ENCODE results near the gene CHST14. TPM values are rescaled to one million over a fixed set of nuclear protein-coding genes. Genes with fewer than 3 reads are reported as not detected.
A peak's percentile ranks its signal among the peaks of the same experiment; 100 is the strongest.

Gene CHST14
- total RNA-seq, 1 donor from 2014 or later, result 14.1 TPM

DNA sequence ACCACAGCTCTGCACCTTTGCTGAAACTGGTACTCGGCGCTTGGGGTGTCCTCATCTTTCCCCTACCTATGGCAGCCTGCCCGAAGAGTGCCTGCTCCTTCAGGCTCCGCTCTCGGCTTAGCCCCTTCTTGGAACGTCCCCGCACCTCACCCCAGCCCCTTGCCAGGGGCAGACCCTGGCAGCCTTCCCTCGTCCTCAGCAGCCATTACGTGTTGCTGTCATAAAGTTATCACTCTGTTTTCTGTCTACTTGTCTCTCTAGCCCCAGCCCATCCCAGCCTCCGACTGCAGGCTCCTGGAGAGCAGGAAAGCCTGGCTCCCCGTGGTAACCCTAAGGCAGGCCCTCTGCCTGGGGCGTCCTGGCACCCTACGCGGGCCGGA is 35.1 kb upstream of the CHST14 start:
- intact Hi-C loops (cut with DNase I), result no loop called here
- ATAC-seq (no peak), DNase-seq (no peak)
- H3K36me3 ChIP-seq, result no peaks in the 10 kb centered on the region
- H3K4me1 ChIP-seq, result peaks cover 24% of the 10 kb centered on the region
- H3K4me3 ChIP-seq, result peak overlapping the region; percentile 33
- no peaks in the 10 kb centered on the region for H3K9me3 ChIP-seq
- H3K27me3 ChIP-seq, result peaks cover 30% of the 10 kb centered on the region
- TF ChIP-seq, protein P1, sequence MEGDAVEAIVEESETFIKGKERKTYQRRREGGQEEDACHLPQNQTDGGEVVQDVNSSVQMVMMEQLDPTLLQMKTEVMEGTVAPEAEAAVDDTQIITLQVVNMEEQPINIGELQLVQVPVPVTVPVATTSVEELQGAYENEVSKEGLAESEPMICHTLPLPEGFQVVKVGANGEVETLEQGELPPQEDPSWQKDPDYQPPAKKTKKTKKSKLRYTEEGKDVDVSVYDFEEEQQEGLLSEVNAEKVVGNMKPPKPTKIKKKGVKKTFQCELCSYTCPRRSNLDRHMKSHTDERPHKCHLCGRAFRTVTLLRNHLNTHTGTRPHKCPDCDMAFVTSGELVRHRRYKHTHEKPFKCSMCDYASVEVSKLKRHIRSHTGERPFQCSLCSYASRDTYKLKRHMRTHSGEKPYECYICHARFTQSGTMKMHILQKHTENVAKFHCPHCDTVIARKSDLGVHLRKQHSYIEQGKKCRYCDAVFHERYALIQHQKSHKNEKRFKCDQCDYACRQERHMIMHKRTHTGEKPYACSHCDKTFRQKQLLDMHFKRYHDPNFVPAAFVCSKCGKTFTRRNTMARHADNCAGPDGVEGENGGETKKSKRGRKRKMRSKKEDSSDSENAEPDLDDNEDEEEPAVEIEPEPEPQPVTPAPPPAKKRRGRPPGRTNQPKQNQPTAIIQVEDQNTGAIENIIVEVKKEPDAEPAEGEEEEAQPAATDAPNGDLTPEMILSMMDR (IDR thresholded peaks at IDR 0.05), result no peak
- no peak overlapping the region for H3K27ac ChIP-seq

DNA sequence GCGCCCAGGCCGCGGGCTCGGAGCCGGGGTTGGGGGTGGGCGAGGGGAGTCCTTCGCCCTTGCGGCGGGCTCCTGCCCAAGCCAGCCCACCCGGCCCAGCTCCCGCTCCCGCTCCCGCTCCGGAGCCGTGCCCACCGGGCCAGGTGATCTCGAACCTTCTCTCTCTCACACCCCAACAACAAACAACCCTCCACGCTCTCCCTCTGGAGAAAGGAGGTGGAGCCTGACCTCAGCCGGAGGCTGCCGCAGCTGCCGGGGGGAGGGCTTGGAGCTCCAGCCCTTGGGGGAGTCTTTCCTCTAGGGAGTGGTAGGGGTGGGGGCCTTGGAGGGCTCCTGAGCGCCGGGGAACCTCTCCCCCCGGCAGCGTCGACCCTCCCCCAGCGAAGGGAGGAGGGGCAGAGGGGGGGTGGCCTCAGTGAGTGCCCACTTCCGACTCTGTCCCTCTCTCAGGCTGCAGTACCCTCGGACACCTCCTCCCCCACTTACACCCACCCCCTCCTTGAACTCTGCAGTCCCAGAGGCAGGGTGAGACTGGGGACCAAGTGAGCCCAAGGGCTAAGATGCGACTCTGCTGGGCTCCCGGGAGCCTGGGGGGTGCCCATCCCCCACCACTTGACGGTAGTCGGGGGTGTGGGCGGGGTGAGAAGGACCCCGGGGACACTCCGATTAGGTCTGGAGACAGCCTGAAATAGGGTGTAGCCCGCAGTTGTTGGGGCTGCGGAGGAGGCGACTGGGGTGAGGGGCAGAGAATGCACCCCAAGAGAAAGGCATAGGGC is 34.5 kb upstream of the CHST14 start:
- H3K4me3 ChIP-seq, result peak overlapping the region; percentile 33

DNA sequence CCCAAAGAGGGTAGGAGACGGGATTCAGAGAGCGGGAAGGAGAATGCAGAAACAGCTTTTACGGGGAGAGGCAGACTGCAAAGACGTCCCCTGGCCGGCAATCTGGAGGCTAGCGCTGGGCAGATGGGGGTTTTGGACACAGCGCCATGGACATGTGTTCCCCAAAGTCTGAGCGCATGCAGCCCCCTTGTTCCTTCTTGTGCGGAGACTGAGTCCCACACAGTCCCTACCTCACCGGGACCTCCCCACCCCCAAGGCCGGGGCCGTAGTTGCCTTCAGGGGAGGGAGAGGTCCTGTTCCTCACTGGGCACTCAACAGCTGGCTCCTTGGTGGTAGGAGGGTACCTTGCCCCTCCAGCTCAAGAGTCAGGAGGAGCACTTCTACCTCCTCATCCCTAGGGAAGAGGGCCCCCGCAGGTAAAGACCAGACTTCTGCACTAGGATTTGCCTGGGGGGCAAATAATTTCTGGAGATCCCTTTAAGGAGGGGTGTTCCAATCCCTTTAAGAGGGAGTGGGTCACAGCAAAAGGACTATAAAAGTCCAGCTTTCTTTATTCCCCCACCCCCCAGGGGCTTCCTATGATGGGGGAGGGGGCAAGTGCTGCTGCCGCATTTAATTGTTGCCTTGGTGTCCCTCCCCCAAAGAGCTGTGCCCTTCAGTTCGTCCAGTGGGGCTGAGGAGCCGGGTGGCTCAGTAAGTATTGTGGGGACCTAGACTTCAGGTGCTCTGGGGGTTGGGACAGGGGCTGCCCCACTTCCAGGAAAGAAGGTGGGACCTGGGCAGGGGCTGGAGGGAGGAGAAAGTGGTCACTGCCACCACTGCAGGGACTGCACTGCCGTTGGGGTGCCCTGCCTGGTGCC is 33.7 kb upstream of the CHST14 start:
- intact Hi-C loops (cut with DNase I), result no loop called here
- Histone ChIP-seq H3K27ac (no peak overlapping the region), H3K9me3 (no peaks in the 10 kb centered on the region), H3K27me3 (peaks cover 30% of the 10 kb centered on the region), H3K4me1 (peaks cover 24% of the 10 kb centered on the region), H3K4me3 (peak overlapping the region; percentile 33), H3K36me3 (no peaks in the 10 kb centered on the region)
- no peak for ATAC-seq
- TF ChIP-seq, protein P1 (IDR thresholded peaks at IDR 0.05), result no peak
- DNase-seq, result no peak

More for the DNA sequence above, 34.5 kb upstream of the CHST14 start:
- ATAC-seq, result no peak
- intact Hi-C loops (cut with DNase I), result no loop called here
- peaks cover 24% of the 10 kb centered on the region for H3K4me1 ChIP-seq
- no peaks in the 10 kb centered on the region for H3K36me3 ChIP-seq
- no peak overlapping the region for H3K27ac ChIP-seq
- TF ChIP-seq, protein P1 (IDR thresholded peaks at IDR 0.05), result no peak
- DNase-seq, result no peak
- H3K27me3 ChIP-seq, result peaks cover 30% of the 10 kb centered on the region
- H3K9me3 ChIP-seq, result no peaks in the 10 kb centered on the region

DNA sequence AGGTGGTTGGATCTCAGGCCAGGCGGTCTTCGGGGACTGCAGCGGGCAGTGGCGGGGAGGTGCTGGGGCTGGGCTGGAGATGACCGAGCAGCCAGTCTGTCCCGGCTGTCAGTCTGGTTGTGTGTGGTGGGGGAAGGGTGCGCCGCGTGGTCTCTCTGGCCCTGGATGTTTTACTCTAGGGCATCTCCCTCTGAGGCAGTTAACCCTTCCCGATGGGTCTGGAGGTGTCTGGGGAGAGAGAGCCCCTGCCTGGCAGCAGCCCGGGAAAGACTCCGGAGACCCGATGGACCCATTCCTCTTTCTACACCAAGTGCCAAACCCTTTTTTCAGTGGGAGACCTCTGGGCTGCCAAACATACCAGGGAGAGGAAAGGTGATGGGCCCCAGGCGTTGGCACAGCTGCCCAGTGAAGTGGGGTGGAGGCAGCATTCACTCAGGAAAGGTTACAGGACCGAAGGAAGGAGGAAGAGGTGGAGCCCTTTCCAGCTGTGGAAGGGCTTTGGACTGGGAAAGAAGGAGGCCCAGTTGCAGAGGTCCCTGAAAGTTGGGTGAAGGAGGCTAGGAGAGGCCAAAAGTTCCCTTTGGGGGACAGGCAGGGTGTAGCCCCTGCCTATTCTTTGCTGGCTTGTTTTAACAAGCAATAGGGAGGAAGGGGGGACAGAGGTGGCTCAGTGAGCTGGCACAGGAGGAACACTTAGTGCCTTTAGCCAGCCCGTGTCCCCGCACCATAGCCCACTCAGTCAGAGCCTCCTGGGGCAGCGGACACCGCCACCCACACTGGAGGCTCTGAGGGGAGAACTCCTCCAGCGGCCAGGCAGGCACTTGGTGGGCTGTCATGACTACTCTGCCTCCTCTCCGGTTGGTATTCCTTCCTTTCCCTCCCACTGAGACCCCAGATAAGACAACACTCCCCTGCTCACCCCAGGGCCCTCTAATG is 32.8 kb upstream of the CHST14 start:
- ATAC-seq (no peak), DNase-seq (no peak)
- peaks cover 32% of the 10 kb centered on the region for H3K4me1 ChIP-seq
- TF ChIP-seq, protein P1 (IDR thresholded peaks at IDR 0.05), result no peak
- no peaks in the 10 kb centered on the region for H3K9me3 ChIP-seq
- H3K27me3 ChIP-seq, result peaks cover 30% of the 10 kb centered on the region
- intact Hi-C loops (cut with DNase I), result no loop called here
- H3K27ac ChIP-seq, result no peak overlapping the region
- H3K36me3 ChIP-seq, result no peaks in the 10 kb centered on the region
- H3K4me3 ChIP-seq, result no peak overlapping the region

DNA sequence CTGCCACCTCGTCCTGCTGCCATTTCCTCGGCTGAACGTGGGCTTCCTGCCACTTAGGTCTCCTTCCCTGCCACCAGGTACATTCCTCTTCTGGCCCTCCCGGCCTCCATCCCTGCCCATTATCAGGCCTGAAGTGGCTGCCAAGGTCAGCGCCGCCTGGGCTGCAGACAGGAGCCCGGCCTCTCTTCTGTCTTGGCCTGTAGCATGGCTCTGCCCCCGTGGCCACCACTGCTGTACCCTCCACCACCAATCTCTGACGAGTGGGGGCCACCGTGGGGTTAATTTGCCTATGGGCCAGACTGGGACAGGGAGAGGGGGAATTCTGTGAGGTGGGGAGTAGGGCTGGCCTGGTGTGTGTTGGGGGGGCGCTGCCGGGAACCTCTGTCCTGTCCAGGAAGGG is 32.1 kb upstream of the CHST14 start:
- no peaks in the 10 kb centered on the region for H3K9me3 ChIP-seq
- peaks cover 39% of the 10 kb centered on the region for H3K4me1 ChIP-seq
- intact Hi-C loops (cut with DNase I), result no loop called here
- TF ChIP-seq, protein P1 (IDR thresholded peaks at IDR 0.05), result no peak
- DNase-seq, result no peak
- H3K36me3 ChIP-seq, result no peaks in the 10 kb centered on the region
- no peak for ATAC-seq
- peaks cover 30% of the 10 kb centered on the region for H3K27me3 ChIP-seq
- no peak overlapping the region for H3K4me3 ChIP-seq
- no peak overlapping the region for H3K27ac ChIP-seq
